Measurements from ENCODE around the gene ST6GAL1. TPM values are rescaled to one million over a fixed set of nuclear protein-coding genes. Genes with fewer than 3 reads are reported as not detected.
"Not testable (repeated sequence)": the region's sequence is repeated elsewhere in the genome, so short reads cannot be mapped to it uniquely, and the experiment has no call there.

Gene ST6GAL1
- total and polyA plus RNA-seq, 10 of the 15 experiments (the other 5 are each of a cell fraction or from before 2014, with no cell fraction given), result 74.2 to 248 (median 149) TPM

DNA sequence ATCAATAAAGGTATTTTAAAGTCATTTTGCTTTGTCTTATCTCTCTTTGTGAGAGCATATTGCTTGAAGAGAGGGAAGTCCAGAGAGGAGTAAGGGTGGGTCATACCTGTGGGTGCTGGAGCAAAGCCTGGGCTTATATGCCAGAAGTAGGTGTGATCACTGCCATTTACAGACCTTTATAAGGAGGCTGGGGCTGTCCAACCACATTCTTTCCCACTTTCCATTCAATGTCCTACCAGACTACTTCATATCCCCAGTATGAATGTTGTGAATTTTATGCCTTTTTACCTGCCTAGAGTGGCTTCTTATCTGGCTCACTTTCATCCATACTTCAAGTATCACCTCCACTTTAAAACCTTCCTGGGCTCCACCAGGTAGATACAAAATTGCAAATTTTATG lies 39.4 kb upstream of the ST6GAL1 start (continued):
- TF ChIP-seq, protein P1, sequence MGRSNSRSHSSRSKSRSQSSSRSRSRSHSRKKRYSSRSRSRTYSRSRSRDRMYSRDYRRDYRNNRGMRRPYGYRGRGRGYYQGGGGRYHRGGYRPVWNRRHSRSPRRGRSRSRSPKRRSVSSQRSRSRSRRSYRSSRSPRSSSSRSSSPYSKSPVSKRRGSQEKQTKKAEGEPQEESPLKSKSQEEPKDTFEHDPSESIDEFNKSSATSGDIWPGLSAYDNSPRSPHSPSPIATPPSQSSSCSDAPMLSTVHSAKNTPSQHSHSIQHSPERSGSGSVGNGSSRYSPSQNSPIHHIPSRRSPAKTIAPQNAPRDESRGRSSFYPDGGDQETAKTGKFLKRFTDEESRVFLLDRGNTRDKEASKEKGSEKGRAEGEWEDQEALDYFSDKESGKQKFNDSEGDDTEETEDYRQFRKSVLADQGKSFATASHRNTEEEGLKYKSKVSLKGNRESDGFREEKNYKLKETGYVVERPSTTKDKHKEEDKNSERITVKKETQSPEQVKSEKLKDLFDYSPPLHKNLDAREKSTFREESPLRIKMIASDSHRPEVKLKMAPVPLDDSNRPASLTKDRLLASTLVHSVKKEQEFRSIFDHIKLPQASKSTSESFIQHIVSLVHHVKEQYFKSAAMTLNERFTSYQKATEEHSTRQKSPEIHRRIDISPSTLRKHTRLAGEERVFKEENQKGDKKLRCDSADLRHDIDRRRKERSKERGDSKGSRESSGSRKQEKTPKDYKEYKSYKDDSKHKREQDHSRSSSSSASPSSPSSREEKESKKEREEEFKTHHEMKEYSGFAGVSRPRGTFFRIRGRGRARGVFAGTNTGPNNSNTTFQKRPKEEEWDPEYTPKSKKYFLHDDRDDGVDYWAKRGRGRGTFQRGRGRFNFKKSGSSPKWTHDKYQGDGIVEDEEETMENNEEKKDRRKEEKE (IDR thresholded peaks at IDR 0.05), result no peak
- TF ChIP-seq HDAC6 (IDR thresholded peaks at IDR 0.05; ENCODE audit: unreplicated experiment), result no peak
- TF ChIP-seq PML (IDR thresholded peaks at IDR 0.05; ENCODE audit: low read length), result no peak
- TF ChIP-seq NR2C1 (IDR thresholded peaks at IDR 0.05), result no peak

DNA sequence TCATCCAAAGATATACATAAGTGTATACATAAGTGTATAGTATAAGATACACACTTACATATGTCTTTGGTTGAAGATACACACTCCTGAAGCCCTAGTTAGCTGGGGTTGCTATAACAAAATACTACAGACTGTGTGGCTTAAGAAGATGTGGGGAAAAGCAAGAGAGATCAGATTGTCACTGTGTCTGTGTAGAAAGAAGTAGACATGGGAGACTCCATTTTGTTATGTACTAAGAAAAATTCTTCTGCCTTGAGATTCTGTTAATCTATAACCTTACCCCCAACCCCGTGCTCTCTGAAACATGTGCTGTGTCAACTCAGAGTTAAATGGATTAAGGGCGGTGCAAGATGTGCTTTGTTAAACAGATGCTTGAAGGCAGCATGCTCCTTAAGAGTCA lies 37.3 kb upstream of the ST6GAL1 start:
- H3K4me3 ChIP-seq; ATAC-seq; RAD21 ChIA-PET (ENCODE audit: unreplicated experiment); H3K4me2 ChIP-seq (ENCODE audit: control insufficient read depth, insufficient read depth); H3K27me3 ChIP-seq (replicated peaks in 1 of 2; ENCODE audit: control insufficient read depth in 2 of 2, insufficient read depth in 2 of 2, low read length in 1 of 2); SMC1A ChIA-PET (ENCODE audit: uncharacterized antibody, unreplicated experiment); H3K9me3 ChIP-seq (replicated peaks; ENCODE audit: control insufficient read depth, insufficient read depth, low read length); DNase-seq (ENCODE audit: low read depth, low spot score); POLR2A ChIA-PET; H3K9ac ChIP-seq (ENCODE audit: control insufficient read depth, insufficient read depth, low read length); in situ Hi-C loops (cut with MboI); H3K36me3 ChIP-seq (ENCODE audit: control insufficient read depth in 2 of 2, insufficient read depth in 2 of 2, low read length in 1 of 2); intact Hi-C loops (cut with micrococcal nuclease; ENCODE audit: unreplicated experiment); H3K79me2 ChIP-seq (ENCODE audit: control insufficient read depth, insufficient read depth, low read length); CTCF ChIA-PET; H4K20me1 ChIP-seq (ENCODE audit: control insufficient read depth, insufficient read depth); H3K27ac ChIP-seq (ENCODE audit: control insufficient read depth, insufficient read depth); H3K4me1 ChIP-seq (ENCODE audit: control insufficient read depth, insufficient read depth, low read length); H2AFZ ChIP-seq (ENCODE audit: control insufficient read depth, low read depth, low read length); FAIRE-seq; BruUV-seq (replicated peaks): not testable (repeated sequence)
- no CpG with 5 or more reads among the region's 2 CpGs for WGBS (ENCODE audit: insufficient coverage, insufficient replicate concordance, low lambda C conversion rate, missing lambda C conversion rate)

Measured in GM12878 (cell line).